H9 (cell line): ENCODE results near the gene TLX1. TPM values are rescaled to one million over a fixed set of nuclear protein-coding genes. Genes with fewer than 3 reads are reported as not detected.

Experiments
- DNase-seq: peaks from one replicate; pipeline ENCODE4 v3.0.0-alpha.2; 2017
- H2AFZ ChIP-seq: one replicate; pipeline ENCODE4 v1.6.1; 2013; ENCODE audit warnings: mild to moderate bottlenecking, low read length, control low read depth, moderate library complexity
- H2AK5ac ChIP-seq: 2 replicates; pipeline ENCODE4 v1.6.1; 2013; ENCODE audit warnings: low read length, control low read depth, mixed read lengths; ENCODE audit not compliant: insufficient read length
- H2BK120ac ChIP-seq: one replicate; pipeline ENCODE4 v1.6.1; 2013; ENCODE audit warnings: low read depth, mild to moderate bottlenecking, low read length, control low read depth, inconsistent platforms; ENCODE audit not compliant: poor library complexity, severe bottlenecking
- H2BK12ac ChIP-seq: 2 replicates; pipeline ENCODE4 v1.6.1; 2013; ENCODE audit warnings: low read length, control low read depth, mixed read lengths, low read depth; ENCODE audit not compliant: insufficient read length
- H2BK15ac ChIP-seq: 2 replicates; pipeline ENCODE4 v1.6.1; 2013; ENCODE audit warnings: low read depth, low read length, control low read depth
- H2BK20ac ChIP-seq: one replicate; pipeline ENCODE4 v1.6.1; 2013; ENCODE audit warnings: low read depth, mild to moderate bottlenecking, low read length, control low read depth, inconsistent platforms; ENCODE audit not compliant: poor library complexity, severe bottlenecking
- H2BK5ac ChIP-seq: 2 replicates; pipeline ENCODE4 v1.6.1; 2013; ENCODE audit warnings: low read length, control low read depth, mixed read lengths; ENCODE audit not compliant: insufficient read length
- H3K14ac ChIP-seq: 2 replicates; pipeline ENCODE4 v1.6.1; 2013; ENCODE audit warnings: low read length, control low read depth; ENCODE audit not compliant: insufficient read depth
- H3K18ac ChIP-seq: 2 replicates; pipeline ENCODE4 v1.6.1; 2013; ENCODE audit warnings: low read depth, mild to moderate bottlenecking, mixed read lengths, low read length, control low read depth; ENCODE audit not compliant: insufficient read length
- H3K23ac ChIP-seq: 2 replicates; pipeline ENCODE4 v1.6.1; 2013; ENCODE audit warnings: low read length, control low read depth, mixed read lengths, low read depth; ENCODE audit not compliant: insufficient read length
- H3K23me2 ChIP-seq: 2 replicates; pipeline ENCODE4 v1.6.1; 2013; ENCODE audit warnings: low read depth, mild to moderate bottlenecking, mixed read lengths, low read length, control low read depth; ENCODE audit not compliant: insufficient read length, poor library complexity, severe bottlenecking
- H3K27ac ChIP-seq: 2 replicates; pipeline ENCODE4 v1.5.1; 2013; ENCODE audit warnings: low read length, control low read depth, mixed read lengths, low read depth; ENCODE audit not compliant: insufficient read length
- H3K27me3 ChIP-seq: 2 replicates; pipeline ENCODE4 v1.6.1; 2013; ENCODE audit warnings: low read length, control low read depth, inconsistent platforms; ENCODE audit not compliant: insufficient read depth
- H3K4ac ChIP-seq: 2 replicates; pipeline ENCODE4 v1.6.1; 2013; ENCODE audit warnings: low read depth, mild to moderate bottlenecking, control low read depth, inconsistent platforms, low read length, moderate library complexity
- H3K4me1 ChIP-seq: 2 replicates; pipeline ENCODE4 v1.6.1; 2013; ENCODE audit warnings: low read length, control low read depth, inconsistent platforms; ENCODE audit not compliant: insufficient read depth
- H3K4me2 ChIP-seq: 2 replicates; pipeline ENCODE4 v1.6.1; 2013; ENCODE audit warnings: low read length, control low read depth, mixed read lengths; ENCODE audit not compliant: insufficient read length, insufficient read depth
- H3K56ac ChIP-seq: 2 replicates; pipeline ENCODE4 v1.6.1; 2013; ENCODE audit warnings: low read depth, mild to moderate bottlenecking, mixed read lengths, low read length, control low read depth; ENCODE audit not compliant: insufficient read length
- H3K79me1 ChIP-seq: 2 replicates; pipeline ENCODE4 v1.6.1; 2013; ENCODE audit warnings: low read depth, mild to moderate bottlenecking, moderate library complexity, low read length, control low read depth, inconsistent platforms; ENCODE audit not compliant: insufficient read depth, poor library complexity, severe bottlenecking
- H3K79me2 ChIP-seq: 2 replicates; pipeline ENCODE4 v1.6.1; 2013; ENCODE audit warnings: low read length, control low read depth, inconsistent platforms; ENCODE audit not compliant: insufficient read depth
- H3K9ac ChIP-seq: 2 replicates; pipeline ENCODE4 v1.6.1; 2013; ENCODE audit warnings: low read length, control low read depth, mixed read lengths; ENCODE audit not compliant: insufficient read length; ENCODE audit errors: extremely low read depth
- H3K9me3 ChIP-seq: one replicate; pipeline ENCODE4 v1.6.1; 2013; ENCODE audit warnings: low read depth, low read length, inconsistent platforms; ENCODE audit not compliant: control insufficient read depth
- H3T11ph ChIP-seq: one replicate; pipeline ENCODE4 v1.6.1; 2013; ENCODE audit warnings: mild to moderate bottlenecking, low read length, control low read depth, inconsistent platforms
- H4K20me1 ChIP-seq: one replicate; pipeline ENCODE4 v1.6.1; 2013; ENCODE audit not compliant: control insufficient read depth, insufficient read length, insufficient read depth
- H4K5ac ChIP-seq: 2 replicates; pipeline ENCODE4 v1.6.1; 2013; ENCODE audit warnings: low read depth, mild to moderate bottlenecking, mixed read lengths, low read length, control low read depth; ENCODE audit not compliant: insufficient read length
- H4K8ac ChIP-seq: replicated peaks from 2 replicates; pipeline ENCODE4 v1.6.1; 2013; ENCODE audit warnings: low read length, control low read depth, mixed read lengths, low read depth; ENCODE audit not compliant: insufficient read length
- H4K91ac ChIP-seq: 2 replicates; pipeline ENCODE4 v1.6.1; 2013; ENCODE audit warnings: low read depth, mild to moderate bottlenecking, moderate library complexity, mixed read lengths, low read length, control low read depth; ENCODE audit not compliant: insufficient read length
- H3K27ac Mint-ChIP-seq, 3 experiments: 2 replicates in 2 of 3; 3 replicates in 1 of 3; pipeline ENCODE4 v1.8.0; 2020 to 2021; ENCODE audit warnings: mixed read lengths in 3 of 3, mild to moderate bottlenecking in 1 of 3, moderate library complexity in 1 of 3
- H3K27me3 Mint-ChIP-seq: 2 replicates; pipeline ENCODE4 v1.8.0; 2021; ENCODE audit warnings: low read depth, mild to moderate bottlenecking, moderate library complexity, mixed read lengths
- H3K36me3 Mint-ChIP-seq, 3 experiments: 2 replicates in 2 of 3; 3 replicates in 1 of 3; pipeline ENCODE4 v1.8.0; 2020 to 2021; ENCODE audit warnings: low read depth in 3 of 3, mixed read lengths in 3 of 3; ENCODE audit not compliant: insufficient read depth in 1 of 3
- H3K4me1 Mint-ChIP-seq, 2 experiments: 2 replicates each; pipeline ENCODE4 v1.8.0; 2020; ENCODE audit warnings: mixed read lengths in 2 of 2
- H3K4me3 Mint-ChIP-seq, 2 experiments: 2 replicates in 1 of 2; 3 replicates in 1 of 2; pipeline ENCODE4 v1.8.0; 2020 to 2021; ENCODE audit warnings: mild to moderate bottlenecking in 2 of 2, mixed read lengths in 2 of 2, moderate library complexity in 1 of 2
- H3K9me3 Mint-ChIP-seq, 2 experiments: 2 replicates in 1 of 2; 3 replicates in 1 of 2; pipeline ENCODE4 v1.8.0; 2020; ENCODE audit warnings: mild to moderate bottlenecking in 2 of 2, mixed read lengths in 2 of 2, moderate library complexity in 1 of 2
- WGBS: extraction: QIAGEN DNeasy Blood & Tissue Kit; methylation state at CpG from one replicate; pipeline ENCODE4 v1.1.7; 2013; ENCODE audit warnings: missing lambda C conversion rate, low lambda C conversion rate, mixed read lengths; ENCODE audit not compliant: insufficient read length; ENCODE audit errors: extremely low coverage; 5-methylcytosine and 5-hydroxymethylcytosine counted together
- total RNA-seq: library from RNA; stranded (reverse); gene quantifications from 2 replicates; pipeline ENCODE4 v1.2.1, GENCODE V29; 2021
- TF ChIP-seq, protein P1 (sequence below): fragments of 200-600 bp; sonication (generic); conservative IDR thresholded peaks from 3 replicates; pipeline ENCODE4 v1.8.0; 2021; ENCODE audit warnings: antibody characterized with exemption, mild to moderate bottlenecking

TLX1 gene
- total RNA-seq, 1 experiment from 2014 or later: not detected

DNA sequence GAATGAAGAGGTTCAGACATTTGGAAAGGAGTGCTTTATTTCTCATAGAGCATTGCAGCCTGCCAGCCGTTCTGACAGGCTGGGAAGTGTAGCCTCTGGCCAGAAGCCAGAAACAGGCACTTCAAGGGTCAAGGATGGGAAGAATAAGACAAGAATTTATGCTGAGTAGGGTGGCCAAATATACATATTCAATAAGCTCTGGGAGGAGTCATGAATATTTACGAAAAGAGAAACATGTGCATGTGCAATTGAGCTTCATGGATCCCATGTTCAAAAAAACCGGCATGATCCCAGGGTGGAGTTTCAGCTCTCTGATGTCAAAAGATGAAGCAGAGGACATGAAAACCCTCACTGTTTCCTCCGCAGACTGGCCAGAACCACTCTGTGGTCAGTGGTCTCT, 32.9 kb downstream of the TLX1 start:
- H2BK12ac ChIP-seq: no peak overlapping the region
- no peaks in the 10 kb centered on the region for H3K4me1 ChIP-seq
- no peak overlapping the region for H3T11ph ChIP-seq
- no peak overlapping the region for H3K27ac ChIP-seq
- H3K23ac ChIP-seq: no peak overlapping the region
- no CpG with 5 or more reads among the region's 4 CpGs for WGBS
- DNase-seq: no peak
- H4K8ac ChIP-seq: no peak overlapping the region
- H3K4me2 ChIP-seq: no peak overlapping the region
- no peak overlapping the region for H2BK120ac ChIP-seq
- no peaks in the 10 kb centered on the region for H3K23me2 ChIP-seq
- H3K4me3 Mint-ChIP-seq: no peak overlapping the region
- no peaks in the 10 kb centered on the region for H3K9me3 ChIP-seq
- H3K18ac ChIP-seq: no peak overlapping the region
- no peak overlapping the region for H3K56ac ChIP-seq
- no peaks in the 10 kb centered on the region for H3K36me3 Mint-ChIP-seq
- no peaks in the 10 kb centered on the region for H4K20me1 ChIP-seq
- H3K14ac ChIP-seq: no peak overlapping the region
- no peak overlapping the region for H3K9ac ChIP-seq
- H2BK20ac ChIP-seq: no peak overlapping the region
- TF ChIP-seq, protein P1, sequence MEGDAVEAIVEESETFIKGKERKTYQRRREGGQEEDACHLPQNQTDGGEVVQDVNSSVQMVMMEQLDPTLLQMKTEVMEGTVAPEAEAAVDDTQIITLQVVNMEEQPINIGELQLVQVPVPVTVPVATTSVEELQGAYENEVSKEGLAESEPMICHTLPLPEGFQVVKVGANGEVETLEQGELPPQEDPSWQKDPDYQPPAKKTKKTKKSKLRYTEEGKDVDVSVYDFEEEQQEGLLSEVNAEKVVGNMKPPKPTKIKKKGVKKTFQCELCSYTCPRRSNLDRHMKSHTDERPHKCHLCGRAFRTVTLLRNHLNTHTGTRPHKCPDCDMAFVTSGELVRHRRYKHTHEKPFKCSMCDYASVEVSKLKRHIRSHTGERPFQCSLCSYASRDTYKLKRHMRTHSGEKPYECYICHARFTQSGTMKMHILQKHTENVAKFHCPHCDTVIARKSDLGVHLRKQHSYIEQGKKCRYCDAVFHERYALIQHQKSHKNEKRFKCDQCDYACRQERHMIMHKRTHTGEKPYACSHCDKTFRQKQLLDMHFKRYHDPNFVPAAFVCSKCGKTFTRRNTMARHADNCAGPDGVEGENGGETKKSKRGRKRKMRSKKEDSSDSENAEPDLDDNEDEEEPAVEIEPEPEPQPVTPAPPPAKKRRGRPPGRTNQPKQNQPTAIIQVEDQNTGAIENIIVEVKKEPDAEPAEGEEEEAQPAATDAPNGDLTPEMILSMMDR: no peak
- no peaks in the 10 kb centered on the region; the same call in 1 of the 2 replicates for H3K27me3 ChIP-seq
- H3K79me2 ChIP-seq: no peaks in the 10 kb centered on the region
- H3K4ac ChIP-seq: no peak overlapping the region
- H2BK15ac ChIP-seq: no peak overlapping the region
- peaks cover 83% of the 10 kb centered on the region for H3K27me3 Mint-ChIP-seq
- H3K4me1 Mint-ChIP-seq: peaks cover 11 to 12% of the 10 kb centered on the region in 2 experiments
- H4K5ac ChIP-seq: no peak overlapping the region
- H3K9me3 Mint-ChIP-seq: peaks cover 0 to 5% of the 10 kb centered on the region in 2 experiments; a peak in 2 of 5 replicates
- no peak overlapping the region for H2AK5ac ChIP-seq
- H2BK5ac ChIP-seq: no peak overlapping the region
- H3K27ac Mint-ChIP-seq: no peak overlapping the region
- no peak overlapping the region for H2AFZ ChIP-seq
- H4K91ac ChIP-seq: no peak overlapping the region
- H3K79me1 ChIP-seq: no peaks in the 10 kb centered on the region
